ENCODE data around the gene ABCA4.
"Not testable (repeated sequence)": the region's sequence is repeated elsewhere in the genome, so short reads cannot be mapped to it uniquely, and the experiment has no call there.

The ABCA4 gene

GRCh38 chr1:94004924-94005323, 116.0 kb downstream of the ABCA4 start:
- no peak for DNase-seq (ENCODE audit: low read depth)

GRCh38 chr1:94002046-94002787, 118.7 kb downstream of the ABCA4 start:
- no peak for DNase-seq (ENCODE audit: low read depth)

GRCh38 chr1:94001397-94002045, 119.4 kb downstream of the ABCA4 start:
- DNase-seq (ENCODE audit: low read depth), result no peak

- DNase-seq (ENCODE audit: low read depth), result no peak
These were observed 120.3 kb downstream of the ABCA4 start for GRCh38 chr1:94000510-94001282.

- no peak for DNase-seq (ENCODE audit: low read depth)
These were observed 121.0 kb downstream of the ABCA4 start for GRCh38 chr1:93999840-94000415.

GRCh38 chr1:93998532-93998931, 122.4 kb downstream of the ABCA4 start:
- not testable (repeated sequence) for DNase-seq (ENCODE audit: low read depth)

GRCh38 chr1:93997756-93998155, 123.2 kb downstream of the ABCA4 start:
- no peak for DNase-seq (ENCODE audit: low read depth)

GRCh38 chr1:93995837-93996536, 125.0 kb downstream of the ABCA4 start:
- DNase-seq (ENCODE audit: low read depth), result no peak

- DNase-seq (ENCODE audit: low read depth), result no peak
These were observed 127.2 kb downstream of the ABCA4 start for GRCh38 chr1:93993731-93994130.

GRCh38 chr1:93992954-93993353, 128.0 kb downstream of the ABCA4 start:
- DNase-seq (ENCODE audit: low read depth), result no peak

GRCh38 chr1:93992190-93992589, 128.8 kb downstream of the ABCA4 start:
- no peak for DNase-seq (ENCODE audit: low read depth)

- no peak for DNase-seq (ENCODE audit: low read depth)
These were observed 129.7 kb downstream of the ABCA4 start for GRCh38 chr1:93991271-93991670.

- DNase-seq (ENCODE audit: low read depth), result not testable (repeated sequence)
These were observed 130.5 kb downstream of the ABCA4 start for GRCh38 chr1:93990477-93990876.

- DNase-seq (ENCODE audit: low read depth), result no peak
These were observed 130.9 kb downstream of the ABCA4 start for GRCh38 chr1:93990010-93990409.

GRCh38 chr1:93989601-93990000, 131.3 kb downstream of the ABCA4 start:
- no peak for DNase-seq (ENCODE audit: low read depth)

GRCh38 chr1:93988634-93989350, 132.2 kb downstream of the ABCA4 start:
- DNase-seq (ENCODE audit: low read depth), result peak; percentile 24

GRCh38 chr1:93981274-93981667, 139.7 kb downstream of the ABCA4 start:
- DNase-seq (ENCODE audit: low read depth), result no peak

GRCh38 chr1:93980320-93981273, 140.4 kb downstream of the ABCA4 start:
- DNase-seq (ENCODE audit: low read depth), result no peak

GRCh38 chr1:93979718-93980319, 141.1 kb downstream of the ABCA4 start:
- no peak for DNase-seq (ENCODE audit: low read depth)
